HL-60 (cell line): Measurements from ENCODE around the gene MID1.

Source experiments
- DNase-seq, 2 experiments: peaks; one replicate each; pipeline ENCODE4 v3.0.0-alpha.2; 2010 to 2020; ENCODE audit warnings: low read depth in 1 of 2, low spot score in 1 of 2
- H3K27ac ChIP-seq: fragments of 250-450 bp; sonication (Bioruptor Pico); replicated peaks from 2 replicates; pipeline ENCODE4 v1.5.1; 2020; ENCODE audit warnings: mild to moderate bottlenecking, moderate library complexity
- H3K27me3 ChIP-seq: fragments of 250-450 bp; sonication (Bioruptor Pico); 2 replicates; pipeline ENCODE4 v1.5.1; 2021; ENCODE audit warnings: mild to moderate bottlenecking, moderate library complexity; ENCODE audit not compliant: insufficient read depth, poor library complexity, severe bottlenecking
- H3K4me3 ChIP-seq: replicated peaks from 2 replicates; pipeline ENCODE4 v1.5.1; 2011; ENCODE audit warnings: mild to moderate bottlenecking, control low read depth, low read length; ENCODE audit not compliant: insufficient read depth
- GABPA ChIP-seq: IDR thresholded peaks from 2 replicates; pipeline ENCODE4 v1.6.1; 2012; ENCODE audit warnings: low read depth
- POLR2AphosphoS5 ChIP-seq: IDR thresholded peaks from 2 replicates; pipeline ENCODE4 v1.6.1; 2012; ENCODE audit warnings: low read depth
- REST ChIP-seq: IDR thresholded peaks from 2 replicates; pipeline ENCODE4 v1.6.1; 2012; ENCODE audit warnings: low read depth; ENCODE audit not compliant: insufficient replicate concordance
- SPI1 ChIP-seq: IDR thresholded peaks from 2 replicates; pipeline ENCODE4 v1.6.1; 2012; ENCODE audit warnings: low read depth, mild to moderate bottlenecking, borderline replicate concordance
- TF ChIP-seq, protein P1 (sequence below): IDR thresholded peaks from one replicate; pipeline ENCODE4 v1.5.1; 2011; ENCODE audit warnings: low read length, control low read depth, inconsistent platforms; ENCODE audit not compliant: insufficient read depth

Gene MID1

GRCh38 chrX:10465254-10465653 lies 155.1 kb downstream of the MID1 start:
- H3K27me3 ChIP-seq: no peaks in the 10 kb centered on the region
- no peak for DNase-seq

DNA sequence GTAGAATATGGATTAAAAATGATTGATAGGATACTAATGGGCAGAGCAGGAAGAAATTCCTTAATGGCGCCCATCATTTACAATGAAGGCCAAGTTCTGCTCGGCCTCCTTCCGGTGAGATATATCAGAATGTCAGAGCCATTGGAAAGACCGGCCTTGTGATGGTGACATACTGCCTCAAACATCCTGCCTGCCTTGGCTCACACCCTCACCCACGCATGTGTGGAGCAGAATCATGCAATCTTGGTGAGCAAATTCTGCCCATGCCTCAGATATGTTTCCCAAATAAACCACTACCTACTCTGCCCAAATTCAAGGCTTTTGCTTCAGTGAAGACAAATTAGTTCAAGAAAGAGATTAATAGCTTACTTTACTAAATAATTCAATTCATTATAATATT lies 163.3 kb downstream of the MID1 start:
- TF ChIP-seq SPI1 (no peak), GABPA (no peak), REST (no peak), POLR2AphosphoS5 (no peak)
- TF ChIP-seq, protein P1, sequence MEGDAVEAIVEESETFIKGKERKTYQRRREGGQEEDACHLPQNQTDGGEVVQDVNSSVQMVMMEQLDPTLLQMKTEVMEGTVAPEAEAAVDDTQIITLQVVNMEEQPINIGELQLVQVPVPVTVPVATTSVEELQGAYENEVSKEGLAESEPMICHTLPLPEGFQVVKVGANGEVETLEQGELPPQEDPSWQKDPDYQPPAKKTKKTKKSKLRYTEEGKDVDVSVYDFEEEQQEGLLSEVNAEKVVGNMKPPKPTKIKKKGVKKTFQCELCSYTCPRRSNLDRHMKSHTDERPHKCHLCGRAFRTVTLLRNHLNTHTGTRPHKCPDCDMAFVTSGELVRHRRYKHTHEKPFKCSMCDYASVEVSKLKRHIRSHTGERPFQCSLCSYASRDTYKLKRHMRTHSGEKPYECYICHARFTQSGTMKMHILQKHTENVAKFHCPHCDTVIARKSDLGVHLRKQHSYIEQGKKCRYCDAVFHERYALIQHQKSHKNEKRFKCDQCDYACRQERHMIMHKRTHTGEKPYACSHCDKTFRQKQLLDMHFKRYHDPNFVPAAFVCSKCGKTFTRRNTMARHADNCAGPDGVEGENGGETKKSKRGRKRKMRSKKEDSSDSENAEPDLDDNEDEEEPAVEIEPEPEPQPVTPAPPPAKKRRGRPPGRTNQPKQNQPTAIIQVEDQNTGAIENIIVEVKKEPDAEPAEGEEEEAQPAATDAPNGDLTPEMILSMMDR: no peak
- Histone ChIP-seq H3K27me3 (no peaks in the 10 kb centered on the region), H3K4me3 (no peak overlapping the region), H3K27ac (no peak overlapping the region)
- DNase-seq: no peak

More at GRCh38 chrX:10465254-10465653, 155.1 kb downstream of the MID1 start:
- Histone ChIP-seq H3K4me3 (no peak overlapping the region), H3K27ac (no peak overlapping the region)
- TF ChIP-seq GABPA (no peak), SPI1 (no peak), REST (no peak), POLR2AphosphoS5 (no peak)
- TF ChIP-seq, protein P1: no peak

- Histone ChIP-seq H3K4me3 (no peak overlapping the region), H3K27me3 (no peaks in the 10 kb centered on the region), H3K27ac (no peak overlapping the region)
- no peak for DNase-seq
- no peak for TF ChIP-seq GABPA
- no peak for TF ChIP-seq REST
- no peak for TF ChIP-seq POLR2AphosphoS5
- no peak for TF ChIP-seq SPI1
- TF ChIP-seq, protein P1: no peak
These were observed 166.4 kb downstream of the MID1 start for GRCh38 chrX:10453945-10454344.
